H1 (cell line): ENCODE results near the gene MBTPS2. TPM values are rescaled to one million over a fixed set of nuclear protein-coding genes. Genes with fewer than 3 reads are reported as not detected.

ENCODE experiments used
- CTCF ChIA-PET: fragments of 300-600 bp; sonication (Branson Sonifier 250); formaldehyde crosslinking; loops from one replicate; lab custom pipeline; 2021; ENCODE audit not compliant: partially characterized antibody; lab: Charles Lee
- POLR2A ChIA-PET: fragments of 300-600 bp; sonication (Branson Sonifier 250); formaldehyde crosslinking; loops from one replicate; lab custom pipeline; 2021; ENCODE audit warnings: inconsistent platforms; ENCODE audit not compliant: partially characterized antibody; lab: Charles Lee
- DNase-seq, 2 experiments: peaks; one replicate each; pipeline versions ENCODE4 v3.0.0 to v3.0.0-alpha.2; 2010 to 2022; ENCODE audit warnings: low spot score in 2 of 2, low read depth in 1 of 2, mixed read lengths in 1 of 2
- FAIRE-seq: peaks from 2 replicates; lab custom pipeline; 2011; peaks lifted over from hg19 to GRCh38; lab: Jason Lieb, UNC
- H2AFZ ChIP-seq: 2 replicates; pipeline ENCODE4 v1.8.1; 2012; ENCODE audit warnings: low read length, inconsistent platforms
- H2AK5ac ChIP-seq: 2 replicates; pipeline ENCODE4 v1.6.1; 2013; ENCODE audit warnings: low read depth, low read length
- H2BK120ac ChIP-seq: replicated peaks from 2 replicates; pipeline ENCODE3; 2013; ENCODE audit warnings: low read depth, low read length, inconsistent platforms
- H2BK12ac ChIP-seq: 2 replicates; pipeline ENCODE4 v1.6.1; 2013; ENCODE audit warnings: low read depth, low read length
- H2BK15ac ChIP-seq: 2 replicates; pipeline ENCODE4 v1.6.1; 2013; ENCODE audit warnings: low read length
- H2BK20ac ChIP-seq: 2 replicates; pipeline ENCODE4 v1.6.1; 2013; ENCODE audit warnings: low read length
- H2BK5ac ChIP-seq: 2 replicates; pipeline ENCODE4 v1.6.1; 2013; ENCODE audit warnings: low read depth, low read length
- H3K14ac ChIP-seq: 2 replicates; pipeline ENCODE4 v1.6.1; 2013; ENCODE audit warnings: inconsistent platforms; ENCODE audit not compliant: insufficient read length
- H3K18ac ChIP-seq: 2 replicates; pipeline ENCODE4 v1.6.1; 2013; ENCODE audit warnings: low read length; ENCODE audit errors: extremely low read depth
- H3K23ac ChIP-seq: 2 replicates; pipeline ENCODE4 v1.6.1; 2013; ENCODE audit warnings: inconsistent platforms; ENCODE audit not compliant: insufficient read length
- H3K23me2 ChIP-seq: 2 replicates; pipeline ENCODE4 v1.6.1; 2013; ENCODE audit warnings: low read depth, low read length
- H3K27ac ChIP-seq: 2 replicates; pipeline ENCODE4 v1.6.1; 2011; ENCODE audit warnings: low read depth, low read length, inconsistent platforms
- H3K27me3 ChIP-seq, 4 experiments: replicated peaks in 1 of 4; 1 replicate in 1 of 4; 2 replicates in 3 of 4; pipeline versions ENCODE4 v1.6.1 to v1.8.1; 2011 to 2013; ENCODE audit warnings: low read length in 3 of 4, mild to moderate bottlenecking in 3 of 4, inconsistent platforms in 2 of 4, mixed read lengths in 2 of 4, moderate library complexity in 1 of 4; ENCODE audit not compliant: control insufficient read depth in 3 of 4, insufficient read depth in 3 of 4; ENCODE audit errors: extremely low read depth in 1 of 4
- H3K36me3 ChIP-seq, 4 experiments: 2 replicates each; pipeline versions ENCODE4 v1.6.1 to v1.8.1; 2011 to 2013; ENCODE audit warnings: mild to moderate bottlenecking in 4 of 4, low read length in 3 of 4, moderate library complexity in 2 of 4, control low read depth in 1 of 4, inconsistent platforms in 1 of 4; ENCODE audit not compliant: insufficient read depth in 4 of 4, control insufficient read depth in 2 of 4
- H3K4ac ChIP-seq: replicated peaks from 2 replicates; pipeline ENCODE3; 2013; ENCODE audit warnings: low read length, low read depth, mixed read lengths, inconsistent platforms; ENCODE audit not compliant: insufficient read length
- H3K4me1 ChIP-seq, 4 experiments: replicated peaks in 1 of 4; 1 replicate in 1 of 4; 2 replicates in 3 of 4; pipeline versions ENCODE4 v1.6.1 to v1.8.1; 2011 to 2013; ENCODE audit warnings: low read length in 3 of 4, inconsistent platforms in 2 of 4, mixed read lengths in 1 of 4; ENCODE audit not compliant: insufficient read depth in 4 of 4, control insufficient read depth in 3 of 4
- H3K4me2 ChIP-seq, 2 experiments: 2 replicates each; pipeline versions ENCODE4 v1.6.1 to v1.8.1; 2011 to 2013; ENCODE audit warnings: low read depth in 2 of 2, low read length in 2 of 2, control low read depth in 1 of 2, inconsistent platforms in 1 of 2, mild to moderate bottlenecking in 1 of 2; ENCODE audit not compliant: insufficient read depth in 1 of 2
- H3K4me3 ChIP-seq, 4 experiments: fragments of 200-600, 300-600 bp in 1 of 4; sonication (generic), shearing (Covaris generic), sonication (Bioruptor Twin) in 1 of 4; 2 replicates each; pipeline versions ENCODE4 v1.5.1 to v1.8.1; 2011 to 2016; ENCODE audit warnings: low read length in 4 of 4, low read depth in 3 of 4, control low read depth in 2 of 4, inconsistent platforms in 2 of 4, mild to moderate bottlenecking in 2 of 4, mixed read lengths in 1 of 4, moderate library complexity in 1 of 4; ENCODE audit not compliant: insufficient read depth in 2 of 4; ENCODE audit errors: extremely low read depth in 1 of 4
- H3K56ac ChIP-seq: replicated peaks from 2 replicates; pipeline ENCODE3; 2013; ENCODE audit warnings: low read depth, mild to moderate bottlenecking, mixed read lengths, low read length, inconsistent platforms; ENCODE audit not compliant: insufficient read length
- H3K79me1 ChIP-seq: 2 replicates; pipeline ENCODE4 v1.6.1; 2013; ENCODE audit warnings: low read depth, low read length, control low read depth
- H3K79me2 ChIP-seq, 2 experiments: 2 replicates each; pipeline versions ENCODE4 v1.6.1 to v1.8.1; 2012 to 2013; ENCODE audit warnings: low read length in 2 of 2, mild to moderate bottlenecking in 2 of 2, inconsistent platforms in 1 of 2; ENCODE audit not compliant: insufficient read depth in 2 of 2, control insufficient read depth in 1 of 2
- H3K9ac ChIP-seq, 4 experiments: replicated peaks in 1 of 4; 1 replicate in 1 of 4; 2 replicates in 3 of 4; pipeline versions ENCODE4 v1.6.1 to v1.8.1; 2011 to 2013; ENCODE audit warnings: low read depth in 3 of 4, low read length in 3 of 4, control low read depth in 2 of 4, mild to moderate bottlenecking in 2 of 4, moderate library complexity in 2 of 4, inconsistent platforms in 1 of 4; ENCODE audit errors: extremely low read depth in 1 of 4
- H3K9me3 ChIP-seq, 2 experiments: 2 replicates each; pipeline versions ENCODE4 v1.6.1 to v1.8.1; 2012 to 2013; ENCODE audit warnings: mild to moderate bottlenecking in 2 of 2, moderate library complexity in 2 of 2, control low read depth in 1 of 2, inconsistent platforms in 1 of 2, low read depth in 1 of 2, low read length in 1 of 2, mixed read lengths in 1 of 2; ENCODE audit not compliant: insufficient read depth in 2 of 2
- H4K20me1 ChIP-seq, 2 experiments: replicated peaks in 1 of 2; 2 replicates each; pipeline versions ENCODE3 to v1.8.1; 2011 to 2013; ENCODE audit warnings: inconsistent platforms in 2 of 2, low read length in 2 of 2, mild to moderate bottlenecking in 1 of 2; ENCODE audit not compliant: insufficient read depth in 2 of 2, control insufficient read depth in 1 of 2
- H4K5ac ChIP-seq: 2 replicates; pipeline ENCODE4 v1.6.1; 2013; ENCODE audit warnings: low read length, low read depth, mixed read lengths, inconsistent platforms; ENCODE audit not compliant: insufficient read length
- H4K8ac ChIP-seq: 2 replicates; pipeline ENCODE4 v1.8.0; 2013; ENCODE audit warnings: mild to moderate bottlenecking, moderate library complexity, low read length, inconsistent platforms; ENCODE audit not compliant: insufficient read depth; ENCODE audit errors: extremely low read depth
- H4K91ac ChIP-seq: replicated peaks from 2 replicates; pipeline ENCODE3; 2013; ENCODE audit warnings: low read length, mixed read lengths, inconsistent platforms; ENCODE audit not compliant: insufficient read length
- BRCA1 ChIP-seq: IDR thresholded peaks from 2 replicates; pipeline ENCODE4 v1.6.1; 2012; ENCODE audit warnings: low read depth, low read length, improper control_type of control experiment
- WGBS, 2 experiments: shearing (Covaris generic) in 1 of 2; methylation state at CpG; one replicate each; pipeline versions ENCODE4 v1.1.6 to v1.1.7; 2013 to 2015; ENCODE audit warnings: low lambda C conversion rate in 2 of 2, mixed read lengths in 2 of 2, inconsistent platforms in 1 of 2, low coverage in 1 of 2, missing lambda C conversion rate in 1 of 2; ENCODE audit not compliant: insufficient replicate concordance in 2 of 2, insufficient coverage in 1 of 2, insufficient read length in 1 of 2; ENCODE audit errors: extremely low coverage in 1 of 2, missing lambda C conversion rate in 1 of 2; 5-methylcytosine and 5-hydroxymethylcytosine counted together
- polyA plus RNA-seq, 7 experiments: library from polyadenylated mRNA; depleted of rRNA in 3 of 7; stranded (reverse) in 5 of 7; unstranded in 2 of 7; fragments of >200 nt in 5 of 7; fragments of 200-250 nt in 2 of 7; gene quantifications; 1 replicate in 5 of 7; 2 replicates in 1 of 7; 4 replicates in 1 of 7; pipeline versions ENCODE4 v1.2.1 to v1.2.3, GENCODE V29; 2011 to 2013; ENCODE audit warnings: missing spikeins in 2 of 7, mixed read lengths in 2 of 7
- total RNA-seq: library from RNA; stranded (reverse); fragmentation: NEBNext Ultra II Directional; extraction: Animal tissue kit (Norgen Biotek cat#: 25700); gene quantifications from 2 replicates; pipeline ENCODE4 v1.2.1, GENCODE V29; 2021
- TF ChIP-seq, protein P1 (sequence below): IDR thresholded peaks from 2 replicates; pipeline ENCODE4 v1.6.1; 2012; ENCODE audit warnings: low read length, inconsistent platforms

The MBTPS2 gene
- total and polyA plus RNA-seq, 2 of the 8 experiments (the other 6 are each of a cell fraction or from before 2014, with no cell fraction given): 4.3 to 7.4 TPM

- H4K5ac ChIP-seq: no peak overlapping the region
- H3K79me2 ChIP-seq: no peaks in the 10 kb centered on the region
- H2BK5ac ChIP-seq: no peak overlapping the region
- peaks cover 0 to under 1% (median 0%) of the 10 kb centered on the region in 4 experiments; a peak in 1 of 7 replicates for H3K4me1 ChIP-seq
- H3K9ac ChIP-seq: no peak overlapping the region
- H2BK15ac ChIP-seq: no peak overlapping the region
- H3K9me3 ChIP-seq: no peaks in the 10 kb centered on the region
- no peak overlapping the region for H3K4me3 ChIP-seq
- FAIRE-seq (no peak), DNase-seq (no peak)
- TF ChIP-seq, protein P1, sequence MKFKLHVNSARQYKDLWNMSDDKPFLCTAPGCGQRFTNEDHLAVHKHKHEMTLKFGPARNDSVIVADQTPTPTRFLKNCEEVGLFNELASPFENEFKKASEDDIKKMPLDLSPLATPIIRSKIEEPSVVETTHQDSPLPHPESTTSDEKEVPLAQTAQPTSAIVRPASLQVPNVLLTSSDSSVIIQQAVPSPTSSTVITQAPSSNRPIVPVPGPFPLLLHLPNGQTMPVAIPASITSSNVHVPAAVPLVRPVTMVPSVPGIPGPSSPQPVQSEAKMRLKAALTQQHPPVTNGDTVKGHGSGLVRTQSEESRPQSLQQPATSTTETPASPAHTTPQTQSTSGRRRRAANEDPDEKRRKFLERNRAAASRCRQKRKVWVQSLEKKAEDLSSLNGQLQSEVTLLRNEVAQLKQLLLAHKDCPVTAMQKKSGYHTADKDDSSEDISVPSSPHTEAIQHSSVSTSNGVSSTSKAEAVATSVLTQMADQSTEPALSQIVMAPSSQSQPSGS: no peak
- no peak for TF ChIP-seq BRCA1
- H2AK5ac ChIP-seq: no peak overlapping the region
- H2BK20ac ChIP-seq: no peak overlapping the region
- H4K20me1 ChIP-seq: no peaks in the 10 kb centered on the region
- no peak overlapping the region for H3K18ac ChIP-seq
- POLR2A ChIA-PET: no interaction called here
- H3K56ac ChIP-seq: no peak overlapping the region
- WGBS, 2 experiments: 80% methylated on average over 11 of the region's 11 CpGs; no CpG with 5 or more reads in 1 of the 2 experiments
- CTCF ChIA-PET: interaction anchor here (0.8 to 2.2 kb wide), 8 partner anchors 11 to 119 kb away, joined by 3 to 9 read pairs (median 4); partner anchors contain the start of gene MBTPS2
- no peak overlapping the region for H3K4me2 ChIP-seq
- no peaks in the 10 kb centered on the region for H3K27me3 ChIP-seq
- H3K4ac ChIP-seq: no peak overlapping the region
- no peak overlapping the region for H4K91ac ChIP-seq
- H2BK12ac ChIP-seq: no peak overlapping the region
- no peak overlapping the region for H2AFZ ChIP-seq
- no peaks in the 10 kb centered on the region for H3K36me3 ChIP-seq
- no peak overlapping the region for H3K14ac ChIP-seq
- no peak overlapping the region for H3K23ac ChIP-seq
- no peak overlapping the region for H2BK120ac ChIP-seq
- H4K8ac ChIP-seq: no peak overlapping the region
- H3K27ac ChIP-seq: no peak overlapping the region
- H3K79me1 ChIP-seq: no peaks in the 10 kb centered on the region
- H3K23me2 ChIP-seq: no peaks in the 10 kb centered on the region
These were observed 93.0 kb downstream of the MBTPS2 start for GRCh38 chrX:21932292-21933002.
